DMS153 treated with DMSO at 0.1 percent for 48 hours (cell line): Measurements from ENCODE around the gene CYP1A1.
"Not testable (repeated sequence)": the region's sequence is repeated elsewhere in the genome, so short reads cannot be mapped to it uniquely, and the experiment has no call there.

Source experiments
- DNase-seq: peaks from one replicate; lab custom pipeline; 2025; ENCODE audit not compliant: unreplicated experiment; lab: John Stamatoyannopoulos, UW

The CYP1A1 gene

DNA sequence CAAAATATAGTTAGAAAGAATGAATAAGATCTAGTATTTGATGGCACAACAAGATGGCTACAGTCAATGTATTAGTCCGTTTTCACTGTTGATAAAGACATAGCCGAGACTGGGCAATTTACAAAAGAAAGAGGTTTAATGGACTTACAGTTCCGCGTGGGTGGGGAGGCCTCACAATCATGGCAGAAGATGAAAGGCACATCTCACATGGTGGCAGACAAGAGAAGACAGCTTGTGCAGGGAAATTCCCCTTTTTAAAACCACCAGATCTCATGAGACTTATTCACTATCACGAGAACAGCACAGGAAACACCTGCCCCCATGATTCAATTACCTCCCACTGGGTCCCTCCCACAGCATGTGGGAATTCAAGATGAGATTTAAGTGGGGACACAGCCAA lies 12.9 kb upstream of the CYP1A1 start:
- not testable (repeated sequence) for DNase-seq

DNA sequence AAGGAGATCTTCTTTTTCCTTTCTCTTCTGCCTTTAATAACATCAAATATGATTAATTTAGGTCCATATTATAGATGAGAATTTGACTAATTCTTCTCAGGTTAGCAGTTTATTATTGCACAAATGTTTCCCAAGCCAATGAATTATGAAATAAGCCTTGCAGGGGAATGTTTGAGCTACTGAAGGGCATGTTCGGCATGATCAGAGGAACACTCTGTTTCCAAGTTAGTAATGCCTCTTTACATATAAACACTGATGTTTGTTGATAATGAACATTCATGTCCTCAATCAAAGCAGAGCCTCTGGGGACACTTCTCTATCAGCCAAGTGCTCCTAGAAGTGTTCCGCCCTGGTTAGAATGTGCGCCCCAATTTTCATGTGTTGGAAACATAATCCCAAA lies 10.0 kb upstream of the CYP1A1 start:
- DNase-seq: no peak

GRCh38 chr15:74733269-74733668 lies 7.9 kb upstream of the CYP1A1 start:
- no peak for DNase-seq

DNA sequence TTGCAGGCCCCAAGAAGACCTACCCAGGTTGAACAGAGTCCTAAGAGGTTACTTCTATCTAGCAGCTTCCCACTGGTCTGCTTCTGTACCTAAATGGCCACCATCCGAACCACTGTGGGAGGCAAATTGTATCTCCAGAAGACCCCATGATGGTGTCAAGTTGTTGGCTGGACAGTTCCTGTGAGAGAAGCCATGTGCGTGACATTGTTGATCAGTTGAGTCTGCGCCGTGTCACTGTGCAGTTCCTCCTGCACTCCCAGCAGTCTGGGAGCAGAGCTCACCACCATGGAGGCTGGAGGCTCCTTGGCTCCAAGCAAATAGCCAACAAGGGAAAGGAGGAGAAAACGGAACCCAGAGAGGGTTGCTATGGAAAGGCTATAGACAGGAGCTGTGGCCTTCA lies 7.5 kb upstream of the CYP1A1 start:
- no peak for DNase-seq

DNA sequence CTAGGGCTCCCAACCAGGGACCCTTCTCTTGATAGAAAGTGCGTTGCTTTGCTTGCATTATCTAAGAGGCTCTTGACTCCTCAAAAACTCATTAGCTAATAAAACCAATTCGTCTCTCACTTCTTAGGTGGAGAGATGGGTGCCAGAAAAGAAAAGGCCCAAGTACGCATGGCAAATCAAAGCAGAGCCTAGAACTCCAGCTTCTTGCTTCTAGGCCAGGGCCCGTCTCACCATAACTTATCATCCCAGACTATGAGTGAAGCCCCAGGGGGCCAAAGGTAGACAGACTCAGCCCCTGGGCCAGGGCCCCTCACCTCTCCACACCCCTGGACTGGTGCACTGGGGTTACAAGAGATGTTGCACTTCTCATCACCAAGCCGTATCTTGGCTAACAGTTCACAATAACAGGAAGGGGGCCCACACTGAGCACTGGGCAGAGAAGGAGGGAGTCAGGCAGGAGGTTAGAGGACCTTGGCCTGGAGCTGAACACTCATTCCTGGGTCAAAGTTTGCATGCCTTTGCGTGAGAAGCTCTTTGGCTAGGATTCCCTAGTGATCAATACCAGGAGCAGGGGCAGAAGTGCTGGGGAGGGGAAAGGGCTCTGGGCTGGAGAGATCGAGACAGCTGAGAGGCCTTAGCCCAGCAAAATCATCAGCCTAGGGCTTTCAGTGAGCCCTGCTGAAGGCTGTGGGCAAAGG lies 5.4 kb upstream of the CYP1A1 start:
- DNase-seq: no peak

GRCh38 chr15:74729372-74729771 lies 4.0 kb upstream of the CYP1A1 start:
- not testable (repeated sequence) for DNase-seq

- DNase-seq: not testable (repeated sequence)
These were observed 3.4 kb upstream of the CYP1A1 start for GRCh38 chr15:74728699-74729098.

DNA sequence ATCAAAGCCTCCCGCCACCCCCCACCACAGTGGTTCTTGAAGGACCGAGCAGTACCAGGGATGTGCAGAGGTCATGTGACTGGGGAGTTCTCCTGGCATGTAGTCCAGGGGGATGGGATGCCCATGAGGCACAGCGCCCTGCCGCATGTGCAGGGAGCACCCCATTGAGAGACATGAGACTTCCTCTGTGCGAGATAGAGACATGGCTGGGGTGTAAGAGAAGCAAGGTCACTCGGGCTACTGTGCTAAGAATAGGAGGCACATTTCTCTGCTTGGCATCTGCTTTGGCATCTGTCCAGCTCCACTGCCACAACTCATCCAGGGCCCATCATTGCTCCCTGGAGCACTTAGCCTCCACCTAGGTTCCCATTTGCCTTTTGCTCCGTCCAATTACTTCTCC lies 2.4 kb upstream of the CYP1A1 start:
- DNase-seq: no peak

GRCh38 chr15:74726774-74727164 lies 1.4 kb upstream of the CYP1A1 start:
- DNase-seq: no peak

GRCh38 chr15:74725845-74726773 lies 781 bp upstream of the CYP1A1 start:
- no peak for DNase-seq

- no peak for DNase-seq
These were observed 631 bp downstream of the CYP1A1 start for GRCh38 chr15:74724570-74725224.

DNA sequence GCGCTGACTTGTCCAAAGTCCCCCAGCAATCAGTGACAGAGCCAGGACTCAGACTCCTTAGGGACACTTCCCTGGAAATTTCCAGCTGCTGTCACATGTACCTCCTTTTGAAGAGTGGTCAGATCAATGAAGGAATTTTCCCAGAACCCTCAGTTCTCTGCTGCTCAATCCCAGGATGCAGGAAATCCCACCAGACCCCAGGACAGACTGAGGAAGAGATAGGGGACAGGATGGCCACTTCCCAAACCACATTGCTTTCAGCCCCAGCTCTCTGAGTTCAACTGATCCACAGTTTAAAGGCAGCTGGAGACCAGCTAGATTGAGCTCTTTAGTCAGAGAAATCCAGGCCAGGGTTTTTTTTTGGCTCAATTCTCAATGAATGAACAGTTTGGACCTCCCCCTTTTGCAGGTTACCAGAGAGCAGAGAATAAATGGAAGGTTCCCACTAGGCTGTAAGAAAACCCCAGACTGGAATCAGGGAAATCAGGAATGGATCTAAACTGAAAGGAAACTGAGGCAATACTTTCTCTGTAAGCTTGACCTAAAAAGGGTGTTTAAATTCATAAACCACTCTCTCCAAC lies 1.5 kb downstream of the CYP1A1 start:
- DNase-seq: peak; percentile 28

GRCh38 chr15:74723187-74723586 lies 2.1 kb downstream of the CYP1A1 start:
- DNase-seq: no peak

GRCh38 chr15:74722591-74722990 lies 2.7 kb downstream of the CYP1A1 start:
- DNase-seq: no peak

GRCh38 chr15:74716651-74717050 lies 8.7 kb downstream of the CYP1A1 start:
- no peak for DNase-seq

GRCh38 chr15:74712311-74712710 lies 13.0 kb downstream of the CYP1A1 start:
- no peak for DNase-seq

- no peak for DNase-seq
These were observed 14.8 kb downstream of the CYP1A1 start for GRCh38 chr15:74710319-74711094.

GRCh38 chr15:74709892-74710291 lies 15.4 kb downstream of the CYP1A1 start:
- no peak for DNase-seq

DNA sequence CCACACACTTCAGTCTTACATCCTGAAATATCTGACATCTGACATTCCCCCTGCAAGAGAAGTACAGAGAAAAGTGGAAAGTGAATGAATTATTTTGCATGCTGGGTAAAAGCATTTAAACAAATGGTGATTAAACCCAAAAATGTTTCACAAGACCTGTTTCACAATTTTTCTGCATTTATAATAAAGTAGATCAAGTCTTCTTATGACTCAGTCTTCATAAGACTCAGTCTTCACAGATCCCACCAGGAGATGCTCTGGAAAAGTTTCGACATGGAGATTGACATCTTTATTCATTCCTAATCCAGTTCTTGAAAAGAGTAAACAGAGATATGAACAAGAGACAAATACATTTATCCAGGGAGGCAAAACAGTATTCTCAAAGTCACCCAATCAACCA lies 16.3 kb downstream of the CYP1A1 start:
- DNase-seq: no peak

- DNase-seq: no peak
These were observed 28.5 kb downstream of the CYP1A1 start for GRCh38 chr15:74696808-74697207.

DNA sequence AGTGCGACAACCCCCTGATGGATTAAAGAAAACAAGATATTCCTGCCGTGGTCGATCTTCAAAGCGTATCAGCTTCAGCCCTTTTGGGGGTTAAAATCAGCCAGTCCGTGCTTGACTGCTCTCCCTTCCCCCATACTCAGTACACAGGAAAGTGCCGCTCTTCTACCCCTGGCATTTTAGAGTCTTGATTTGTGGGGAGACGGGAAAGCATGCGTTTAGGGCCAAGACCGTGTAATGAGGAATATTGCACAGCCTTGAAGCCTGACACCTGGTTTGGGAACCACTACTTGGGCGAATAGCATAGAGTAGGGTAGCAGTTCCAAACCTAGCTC lies 29.0 kb downstream of the CYP1A1 start:
- no peak for DNase-seq
